OCI-LY3 (cell line): ENCODE data around the gene ADM.

Experiments used
- H2AFZ ChIP-seq: fragments of 200-600, 300-600 bp; shearing (Covaris generic); 2 replicates; pipeline ENCODE4 v1.6.0; 2014; ENCODE audit warnings: antibody characterized with exemption, low read depth, low read length
- H3K27ac ChIP-seq: fragments of 200-600, 300-600 bp; sonication (generic); 2 replicates; pipeline ENCODE4 v1.5.1; 2014; ENCODE audit warnings: mild to moderate bottlenecking, low read length, moderate library complexity, mixed read lengths
- H3K27me3 ChIP-seq: fragments of 200-600, 300-600 bp; sonication (generic); 2 replicates; pipeline ENCODE4 v1.6.1; 2014; ENCODE audit warnings: low read depth, low read length, mixed read lengths
- H3K36me3 ChIP-seq: fragments of 200-600, 300-600 bp; sonication (generic); replicated peaks from 2 replicates; pipeline ENCODE3; 2014; ENCODE audit warnings: low read depth, low read length, mixed read lengths
- H3K4me1 ChIP-seq: fragments of 300-600, 200-600 bp; sonication (generic); 2 replicates; pipeline ENCODE4 v1.6.1; 2014; ENCODE audit warnings: low read length, mixed read lengths
- H3K4me2 ChIP-seq: fragments of 200-600, 300-600 bp; sonication (generic); 2 replicates; pipeline ENCODE4 v1.6.1; 2014; ENCODE audit warnings: low read length, mixed read lengths
- H3K4me3 ChIP-seq: fragments of 300-600, 200-600 bp; sonication (generic); 2 replicates; pipeline ENCODE4 v1.5.1; 2014; ENCODE audit warnings: antibody characterized with exemption, mild to moderate bottlenecking, low read length, moderate library complexity
- H3K79me2 ChIP-seq: fragments of 300-600, 200-600 bp; shearing (Covaris generic); 2 replicates; pipeline ENCODE4 v1.6.1; 2014; ENCODE audit warnings: mild to moderate bottlenecking, low read length, mixed read lengths
- H3K9ac ChIP-seq: fragments of 300-600, 200-600 bp; shearing (Covaris generic); 2 replicates; pipeline ENCODE4 v1.6.0; 2014; ENCODE audit warnings: mild to moderate bottlenecking, low read length, moderate library complexity
- H3K9me3 ChIP-seq: fragments of 200-600, 300-600 bp; shearing (Covaris generic); 2 replicates; pipeline ENCODE4 v1.6.1; 2014; ENCODE audit warnings: low read length, mixed read lengths; ENCODE audit not compliant: insufficient read depth
- H4K20me1 ChIP-seq: fragments of 200-600, 300-600 bp; sonication (generic); 2 replicates; pipeline ENCODE4 v1.6.1; 2016; ENCODE audit warnings: low read length, mixed read lengths; ENCODE audit not compliant: insufficient read depth
- CTCF ChIP-seq: fragments of 200-600, 300-600 bp; sonication (generic); IDR thresholded peaks from 2 replicates; pipeline ENCODE4 v1.5.1; 2014; ENCODE audit warnings: antibody characterized with exemption, low read length, low read depth
- EZH2phosphoT487 ChIP-seq: fragments of 200-600 bp; shearing (Covaris generic); IDR thresholded peaks from 2 replicates; pipeline ENCODE4 v1.6.1; 2018; ENCODE audit warnings: antibody characterized with exemption, mixed run types, low read depth

Gene ADM

GRCh38 chr11:10307400-10308200, 2.7 kb downstream of the ADM start:
- peaks cover 12% of the 10 kb centered on the region for H3K36me3 ChIP-seq
- peaks cover 48% of the 10 kb centered on the region for H3K4me1 ChIP-seq
- peak overlapping the region; percentile 85 for H2AFZ ChIP-seq
- TF ChIP-seq CTCF (peak; percentile 98), EZH2phosphoT487 (no peak)
- H4K20me1 ChIP-seq: no peaks in the 10 kb centered on the region
- peak overlapping the region; percentile 66 for H3K27ac ChIP-seq
- peaks cover 73% of the 10 kb centered on the region for H3K27me3 ChIP-seq
- H3K4me2 ChIP-seq: peak overlapping the region; percentile 93
- H3K9me3 ChIP-seq: 0 out of 2 replicates have a peak, but pooled peaks cover 4% of the 10 kb centered on the region
- H3K4me3 ChIP-seq: peak overlapping the region; percentile 78
- H3K79me2 ChIP-seq: no peaks in the 10 kb centered on the region
- H3K9ac ChIP-seq: peak overlapping the region; percentile 70

GRCh38 chr11:10308201-10308954, 3.5 kb downstream of the ADM start:
- H3K9me3 ChIP-seq: 0 out of 2 replicates have a peak, but pooled peaks cover 4% of the 10 kb centered on the region
- H3K27ac ChIP-seq: peak overlapping the region; percentile 66
- H3K4me3 ChIP-seq: peak overlapping the region; percentile 78
- H3K4me1 ChIP-seq: peaks cover 46% of the 10 kb centered on the region
- no peaks in the 10 kb centered on the region for H3K79me2 ChIP-seq
- peak overlapping the region; percentile 70 for H3K9ac ChIP-seq
- peaks cover 65% of the 10 kb centered on the region for H3K27me3 ChIP-seq
- H3K36me3 ChIP-seq: peaks cover 12% of the 10 kb centered on the region
- H3K4me2 ChIP-seq: peak overlapping the region; percentile 93
- peak overlapping the region; percentile 85 for H2AFZ ChIP-seq
- TF ChIP-seq EZH2phosphoT487 (no peak), CTCF (no peak)
- H4K20me1 ChIP-seq: no peaks in the 10 kb centered on the region

GRCh38 chr11:10309163-10310093, 4.6 kb downstream of the ADM start:
- Histone ChIP-seq H3K27me3 (peaks cover 54% of the 10 kb centered on the region), H3K4me2 (peak overlapping the region; percentile 93), H3K4me1 (peaks cover 46% of the 10 kb centered on the region), H3K79me2 (no peaks in the 10 kb centered on the region), H3K9me3 (0 out of 2 replicates have a peak, but pooled peaks cover 4% of the 10 kb centered on the region), H3K27ac (peak overlapping the region; percentile 44; the same call in 1 of the 2 replicates), H3K4me3 (peak overlapping the region; percentile 78; the same call in 1 of the 2 replicates), H4K20me1 (no peaks in the 10 kb centered on the region), H3K36me3 (peaks cover 12% of the 10 kb centered on the region), H3K9ac (no peak overlapping the region; the same call in 1 of the 2 replicates), H2AFZ (no peak overlapping the region)
- TF ChIP-seq CTCF (no peak), EZH2phosphoT487 (no peak)
